GM18498 (cell line): ENCODE results near the gene IGFBP5.
A peak's percentile ranks its signal among the peaks of the same experiment; 100 is the strongest.

Experiments
- ATAC-seq: cut with Tn5 transposase; IDR thresholded peaks from one replicate; pipeline ENCODE4 v1.9.1; 2021; ENCODE audit warnings: mild to moderate bottlenecking, moderate library complexity; ENCODE audit not compliant: unreplicated experiment

The IGFBP5 gene

DNA sequence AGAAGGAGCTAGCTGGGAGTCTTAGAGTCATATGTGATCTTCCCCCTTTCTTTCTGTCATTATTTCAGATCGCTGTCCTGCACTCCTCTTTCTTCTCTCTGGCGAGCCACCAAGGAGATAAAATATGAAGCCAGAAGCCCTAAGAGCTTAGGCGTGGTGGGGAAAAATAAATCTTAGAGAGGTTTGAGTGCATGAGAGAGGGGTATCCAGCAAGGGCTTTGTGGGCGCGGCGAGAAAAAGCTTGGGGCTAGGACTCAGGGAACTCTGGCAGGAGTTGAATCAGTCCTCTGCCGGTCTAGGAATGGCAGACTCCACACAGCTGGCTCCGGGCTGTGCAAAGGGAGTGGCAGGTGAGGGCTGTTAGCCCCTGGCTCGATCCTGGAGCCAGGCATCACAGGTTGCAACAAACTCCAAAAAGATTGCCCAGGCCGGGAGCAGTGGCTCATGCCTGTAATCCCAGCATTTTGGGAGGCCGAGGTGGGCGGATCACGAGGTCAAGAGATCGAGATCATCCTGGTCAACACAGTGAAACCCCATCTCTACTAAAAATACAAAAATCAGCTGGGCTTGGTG, 20.1 kb upstream of the IGFBP5 start:
- no peak for ATAC-seq

DNA sequence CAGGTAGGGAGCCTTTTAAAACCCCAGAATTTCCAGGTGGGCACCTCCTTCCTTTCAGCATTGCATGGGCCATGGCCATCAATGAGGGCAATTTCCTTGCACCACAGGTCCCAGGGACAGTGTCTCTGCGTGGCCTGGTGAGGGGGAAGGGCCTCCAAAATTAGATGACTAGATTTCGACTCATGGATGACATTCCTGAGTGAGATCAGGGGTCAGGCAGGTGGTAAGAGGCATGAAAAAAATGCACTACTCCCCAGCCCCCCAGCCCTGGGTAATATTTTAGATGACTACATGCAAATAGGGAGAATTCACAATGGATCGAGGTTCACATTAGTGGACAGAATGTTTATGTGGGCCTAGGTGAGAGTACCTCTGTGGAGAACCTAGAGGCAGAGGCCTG, 19.0 kb upstream of the IGFBP5 start:
- no peak for ATAC-seq

GRCh38 chr2:216713691-216714336, 18.5 kb upstream of the IGFBP5 start:
- ATAC-seq, result no peak

DNA sequence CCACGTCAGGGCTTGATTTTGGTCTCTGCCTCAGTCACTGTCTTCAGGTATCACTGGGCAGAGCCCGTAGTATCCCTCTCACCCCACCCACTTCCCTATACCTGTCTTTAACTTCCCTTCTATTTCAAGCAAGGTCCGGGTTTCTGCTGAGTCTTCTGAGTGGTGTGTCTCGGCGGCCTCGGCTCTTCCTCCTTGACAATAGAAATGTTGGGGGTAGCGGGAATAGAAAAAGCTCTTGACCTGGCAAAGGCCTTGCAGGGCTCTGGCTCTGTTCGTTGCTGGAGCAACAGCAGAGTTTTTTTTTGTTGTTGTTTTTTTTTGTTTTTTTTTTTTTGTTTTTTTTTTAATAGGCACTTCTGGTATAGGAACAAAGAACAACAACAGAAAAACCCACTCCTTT, 16.0 kb upstream of the IGFBP5 start:
- ATAC-seq, result no peak

DNA sequence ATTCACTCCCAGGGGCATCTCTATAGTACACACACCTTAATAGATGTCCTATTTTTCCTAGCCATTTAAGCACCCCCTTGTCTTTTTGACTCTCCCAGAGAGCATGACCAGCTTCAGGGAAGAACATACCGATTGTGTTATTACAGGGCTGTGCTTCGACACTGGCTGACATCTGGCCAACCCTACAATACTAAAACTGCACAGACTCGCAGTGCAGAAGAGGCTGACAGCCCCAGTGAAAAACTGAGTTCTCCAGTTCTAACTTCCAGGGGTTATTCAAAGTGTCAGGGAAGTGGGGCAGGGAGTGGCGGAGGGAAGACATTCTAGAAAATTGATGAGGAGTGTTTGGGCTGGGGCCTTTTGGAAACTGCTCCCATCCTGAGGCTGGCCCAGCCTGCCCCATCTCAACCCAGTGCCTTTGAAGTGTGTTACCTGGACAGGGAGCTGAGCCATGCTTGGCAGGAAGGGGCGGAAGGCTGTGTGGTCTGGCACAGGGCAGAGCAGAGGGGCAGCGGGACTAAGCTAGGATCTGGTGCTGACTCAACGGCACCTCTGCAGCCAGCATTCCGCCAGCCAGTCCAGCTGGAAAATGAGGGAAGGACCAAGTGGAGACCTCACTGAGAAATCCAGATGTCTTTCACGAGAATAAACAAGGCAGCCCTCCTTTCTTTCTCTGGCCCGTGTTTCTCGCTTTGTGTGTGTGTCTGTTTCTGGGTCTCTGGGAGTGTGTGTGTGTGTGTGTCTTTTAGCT, 15.4 kb upstream of the IGFBP5 start:
- ATAC-seq, result no peak

GRCh38 chr2:216702756-216703155, 7.4 kb upstream of the IGFBP5 start:
- ATAC-seq, result no peak

- no peak for ATAC-seq
These were observed 6.2 kb upstream of the IGFBP5 start for GRCh38 chr2:216701544-216701943.

GRCh38 chr2:216700781-216701180, 5.4 kb upstream of the IGFBP5 start:
- no peak for ATAC-seq

DNA sequence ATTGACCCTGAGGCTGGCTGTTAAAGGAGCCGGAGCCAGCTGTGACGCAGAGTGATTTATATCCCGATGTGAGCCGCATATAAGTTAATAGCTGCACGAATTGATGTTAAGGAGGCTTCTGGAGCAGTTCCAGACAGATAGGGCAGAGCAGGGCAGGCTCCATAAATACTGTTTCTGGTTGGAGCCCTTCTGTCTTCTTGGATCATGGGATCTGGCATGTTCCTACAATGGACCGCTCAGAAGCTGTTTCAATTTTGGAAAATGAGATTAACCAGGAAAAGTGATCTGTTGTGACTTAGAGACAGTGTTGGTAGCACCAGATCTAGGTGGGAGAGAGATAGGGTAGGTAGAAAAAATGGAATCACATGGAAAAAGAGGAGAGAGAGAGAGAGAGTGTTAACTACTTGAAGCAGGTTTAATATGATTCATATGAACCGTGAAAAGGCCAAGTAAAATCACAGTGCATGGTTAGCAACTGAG, 4.8 kb upstream of the IGFBP5 start:
- no peak for ATAC-seq

DNA sequence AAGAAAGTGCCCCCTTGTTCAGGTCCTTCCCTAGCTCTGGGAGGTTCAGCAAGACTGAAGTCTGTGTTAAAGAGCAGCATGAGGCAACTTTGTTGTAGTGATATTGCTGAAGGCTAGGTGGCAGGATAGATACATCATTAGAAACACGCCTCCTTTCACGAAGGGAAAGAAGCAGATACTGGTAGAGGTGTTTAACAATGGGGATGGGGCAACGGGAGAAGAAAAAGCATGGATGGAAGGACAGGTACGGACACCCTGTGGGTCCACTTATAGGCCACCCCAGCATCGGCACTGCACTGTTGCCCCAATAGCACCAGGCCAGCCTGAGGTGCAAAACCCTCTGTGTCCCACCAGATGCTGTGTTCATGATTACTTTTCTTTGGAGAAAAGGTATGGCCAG, 3.5 kb upstream of the IGFBP5 start:
- ATAC-seq, result peak; percentile 80

GRCh38 chr2:216698293-216698692, 2.9 kb upstream of the IGFBP5 start:
- ATAC-seq, result no peak

- ATAC-seq, result no peak
These were observed 1.6 kb upstream of the IGFBP5 start for GRCh38 chr2:216696751-216697560.

- ATAC-seq, result no peak
These were observed 972 bp upstream of the IGFBP5 start for GRCh38 chr2:216696321-216696720.

DNA sequence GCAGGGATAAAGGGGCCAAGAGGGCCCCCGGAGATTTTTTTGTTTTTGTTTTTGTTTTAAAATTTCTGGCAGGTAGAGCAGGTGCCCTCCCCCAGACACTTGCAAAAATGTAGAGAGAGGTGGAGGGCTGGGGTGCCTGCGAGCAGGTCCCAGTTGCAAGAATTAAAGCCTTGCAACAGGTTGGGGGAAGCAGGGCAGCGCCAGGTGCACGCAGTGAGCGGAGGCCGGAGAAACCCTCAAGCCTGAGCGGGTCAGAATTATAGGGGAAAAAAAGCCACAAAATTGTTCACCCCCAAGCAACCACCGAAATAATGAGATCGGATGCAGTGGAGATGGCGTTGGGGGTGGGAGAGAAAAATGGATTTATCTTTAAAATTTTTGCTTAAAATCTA, 527 bp downstream of the IGFBP5 start:
- no peak for ATAC-seq

GRCh38 chr2:216694082-216694825, 1.1 kb downstream of the IGFBP5 start:
- no peak for ATAC-seq

DNA sequence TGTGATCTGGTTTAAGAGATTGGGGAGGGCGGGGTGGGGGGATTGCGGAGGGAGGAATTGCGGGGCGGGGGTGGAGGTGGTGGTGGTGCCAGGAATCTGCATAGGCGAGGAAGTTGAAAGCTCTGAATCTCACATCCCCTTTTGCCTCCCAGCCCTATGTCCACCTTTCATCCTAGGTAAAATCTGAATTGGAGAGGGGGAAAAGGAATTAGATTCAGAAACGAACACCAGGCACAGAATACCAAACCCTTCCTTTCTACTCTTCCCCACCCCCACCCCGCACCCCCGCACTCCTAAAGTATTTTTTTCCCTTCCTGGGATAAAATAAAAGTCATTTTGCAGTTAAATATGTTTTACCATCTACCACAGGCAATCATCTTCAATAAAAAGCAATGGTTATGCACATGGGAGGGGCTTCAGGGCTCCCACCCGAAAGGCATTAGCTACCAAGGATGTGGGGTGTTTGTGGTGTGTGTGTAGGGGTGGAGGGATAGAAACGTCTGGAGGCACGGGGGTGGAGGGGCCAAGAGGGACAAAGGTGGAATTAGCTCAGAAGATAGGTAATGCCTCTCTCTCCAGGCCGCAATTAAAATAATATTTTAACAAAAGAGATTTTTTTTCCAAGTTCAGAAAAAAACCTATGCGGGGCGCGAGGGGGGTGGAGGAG, 1.8 kb downstream of the IGFBP5 start:
- ATAC-seq, result no peak

- peak; percentile 57 for ATAC-seq
These were observed 2.5 kb downstream of the IGFBP5 start for GRCh38 chr2:216692636-216693413.

- no peak for ATAC-seq
These were observed 4.3 kb downstream of the IGFBP5 start for GRCh38 chr2:216690853-216691741.
